Peyer's patch (tissue), 4 donors: ENCODE measurements around the gene TOM1L1. TPM values are rescaled to one million over a fixed set of nuclear protein-coding genes. Genes with fewer than 3 reads are reported as not detected.

Source experiments
- DNase-seq, 3 donors: peaks; one replicate each; pipeline ENCODE4 v3.0.0-alpha.2; 2017 to 2019
- H3K27ac ChIP-seq, 4 donors: fragments of 200-600 bp; sonication (generic); one replicate each; pipeline ENCODE4 v1.5.1; 2016 to 2019
- H3K27me3 ChIP-seq, 2 donors: fragments of 200-600 bp; sonication (generic); one replicate each; pipeline ENCODE4 v1.5.1; 2019
- H3K36me3 ChIP-seq, 3 donors: fragments of 200-600 bp; sonication (generic); one replicate each; pipeline ENCODE4 v1.5.1; 2016 to 2019
- H3K4me1 ChIP-seq, 4 donors: fragments of 200-600 bp; sonication (generic); one replicate each; pipeline ENCODE4 v1.5.1; 2016 to 2019
- H3K4me3 ChIP-seq, 4 donors: fragments of 200-600 bp; sonication (generic); 1 replicate in 3 of 4; 2 replicates in 1 of 4; pipeline ENCODE4 v1.5.1; 2016 to 2019; ENCODE audit warnings: mild to moderate bottlenecking in 1 of 4
- H3K9me3 ChIP-seq, 4 donors: fragments of 200-600 bp; sonication (generic); one replicate each; pipeline ENCODE4 v1.5.1; 2016 to 2019; ENCODE audit warnings: mild to moderate bottlenecking in 1 of 4
- POLR2A ChIP-seq, 2 donors: fragments of 450-650 bp; IDR thresholded peaks; one replicate each; pipeline ENCODE4 v1.5.1; 2017; ENCODE audit warnings: antibody characterized with exemption in 2 of 2, mild to moderate bottlenecking in 2 of 2, moderate library complexity in 2 of 2
- total RNA-seq, 4 donors: library from RNA; depleted of rRNA; stranded (reverse); fragments of >200 nt; gene quantifications; one replicate each; pipeline ENCODE4 v1.1.0, GENCODE V29; 2016
- TF ChIP-seq, protein P1 (sequence below), 6 experiments: fragments of 450-650 bp in 4 of 6; fragments of 200-600 bp in 2 of 6; sonication (generic) in 1 of 6; IDR thresholded peaks; one replicate each; pipeline ENCODE4 v1.5.1; 2017 to 2019; ENCODE audit warnings: antibody characterized with exemption in 6 of 6, mild to moderate bottlenecking in 3 of 6, moderate library complexity in 1 of 6

Gene TOM1L1
- total RNA-seq, 4 donors from 2014 or later, result 35.5 to 108 (median 87.8) TPM

DNA sequence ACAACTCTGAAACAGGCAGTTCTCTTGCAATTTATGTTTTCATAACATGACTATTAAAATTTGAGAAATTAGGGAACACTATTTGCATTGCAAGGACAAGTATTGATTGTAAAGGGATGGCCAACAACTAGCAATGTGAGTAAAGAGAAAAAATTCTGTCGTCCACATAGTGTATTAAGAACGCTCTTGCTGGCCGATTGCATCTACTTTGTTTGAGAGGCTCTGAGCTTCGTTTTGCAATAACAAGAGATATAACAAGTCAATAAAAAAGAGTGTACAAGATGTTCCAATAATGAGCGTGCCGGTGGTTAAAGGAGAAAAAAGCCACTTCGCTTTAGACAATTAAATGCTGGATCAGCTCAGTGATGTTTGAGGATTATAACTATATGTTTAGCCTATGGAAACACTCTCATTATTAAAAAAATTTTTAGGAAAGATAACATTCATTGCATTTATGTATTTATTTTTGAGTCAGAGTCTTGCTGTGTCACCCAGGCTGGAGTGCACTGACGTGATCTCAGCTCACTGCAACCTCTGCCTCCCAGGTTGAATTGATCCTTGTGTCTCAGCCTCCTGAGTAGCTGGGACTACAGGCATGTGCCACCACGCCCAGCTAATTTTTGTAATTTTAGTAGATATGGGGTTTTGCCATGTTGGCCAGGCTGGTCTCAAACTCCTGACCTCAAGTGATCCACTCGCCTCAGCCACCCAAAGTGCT, 19.2 kb upstream of the TOM1L1 start:
- no peak for DNase-seq
- no peaks in the 10 kb centered on the region for H3K27me3 ChIP-seq
- TF ChIP-seq POLR2A (IDR thresholded peaks at IDR 0.05), result no peak
- TF ChIP-seq, protein P1, sequence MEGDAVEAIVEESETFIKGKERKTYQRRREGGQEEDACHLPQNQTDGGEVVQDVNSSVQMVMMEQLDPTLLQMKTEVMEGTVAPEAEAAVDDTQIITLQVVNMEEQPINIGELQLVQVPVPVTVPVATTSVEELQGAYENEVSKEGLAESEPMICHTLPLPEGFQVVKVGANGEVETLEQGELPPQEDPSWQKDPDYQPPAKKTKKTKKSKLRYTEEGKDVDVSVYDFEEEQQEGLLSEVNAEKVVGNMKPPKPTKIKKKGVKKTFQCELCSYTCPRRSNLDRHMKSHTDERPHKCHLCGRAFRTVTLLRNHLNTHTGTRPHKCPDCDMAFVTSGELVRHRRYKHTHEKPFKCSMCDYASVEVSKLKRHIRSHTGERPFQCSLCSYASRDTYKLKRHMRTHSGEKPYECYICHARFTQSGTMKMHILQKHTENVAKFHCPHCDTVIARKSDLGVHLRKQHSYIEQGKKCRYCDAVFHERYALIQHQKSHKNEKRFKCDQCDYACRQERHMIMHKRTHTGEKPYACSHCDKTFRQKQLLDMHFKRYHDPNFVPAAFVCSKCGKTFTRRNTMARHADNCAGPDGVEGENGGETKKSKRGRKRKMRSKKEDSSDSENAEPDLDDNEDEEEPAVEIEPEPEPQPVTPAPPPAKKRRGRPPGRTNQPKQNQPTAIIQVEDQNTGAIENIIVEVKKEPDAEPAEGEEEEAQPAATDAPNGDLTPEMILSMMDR (IDR thresholded peaks at IDR 0.05), result no peak
- H3K4me3 ChIP-seq, result no peak overlapping the region
- no peak overlapping the region for H3K27ac ChIP-seq
- H3K36me3 ChIP-seq, result no peaks in the 10 kb centered on the region
- H3K9me3 ChIP-seq, result no peaks in the 10 kb centered on the region
- no peaks in the 10 kb centered on the region for H3K4me1 ChIP-seq

DNA sequence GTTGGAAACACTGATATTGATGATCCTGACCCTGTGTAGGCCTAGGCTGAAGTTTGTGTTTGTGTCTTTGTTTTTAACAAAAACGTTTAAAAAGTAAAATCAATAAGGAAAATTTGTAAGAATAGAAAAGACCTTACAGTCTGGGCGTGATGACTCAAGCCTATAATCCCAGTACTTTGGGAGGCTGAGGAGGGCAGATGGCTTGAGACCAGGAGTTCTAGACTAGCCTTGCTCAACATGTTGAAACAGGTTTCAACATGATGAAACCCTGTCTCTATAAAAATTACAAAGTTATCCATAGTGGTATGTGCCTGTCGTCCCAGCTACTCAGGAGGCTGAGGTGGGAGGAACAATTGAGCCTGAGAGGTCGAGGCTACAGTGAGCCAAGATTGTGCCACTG, 18.3 kb upstream of the TOM1L1 start:
- Histone ChIP-seq H3K4me1 (no peaks in the 10 kb centered on the region), H3K36me3 (no peaks in the 10 kb centered on the region), H3K27ac (no peak overlapping the region), H3K9me3 (no peaks in the 10 kb centered on the region), H3K4me3 (no peak overlapping the region), H3K27me3 (no peaks in the 10 kb centered on the region)
- no peak for TF ChIP-seq POLR2A (IDR thresholded peaks at IDR 0.05)
- TF ChIP-seq, protein P1 (IDR thresholded peaks at IDR 0.05), result no peak
- DNase-seq, result no peak

DNA sequence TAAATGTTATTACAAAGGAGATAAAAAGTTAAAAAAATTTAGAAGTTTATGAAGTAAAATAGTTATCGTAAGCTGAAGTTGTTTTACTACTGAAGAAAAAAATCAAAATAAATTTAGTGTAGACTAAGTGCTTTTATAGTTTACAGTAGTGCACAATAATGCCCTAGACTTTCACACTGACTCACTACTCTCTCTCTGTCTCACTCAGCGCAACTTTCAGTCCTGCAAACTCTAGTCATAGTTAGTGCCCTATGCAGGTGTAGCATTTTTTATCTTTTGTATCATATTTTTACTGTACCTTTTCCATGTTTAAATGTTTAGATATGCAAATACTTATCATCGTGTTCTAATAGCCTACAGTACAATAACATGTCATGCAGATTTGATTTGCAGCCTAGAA, 17.7 kb upstream of the TOM1L1 start:
- TF ChIP-seq POLR2A (IDR thresholded peaks at IDR 0.05), result no peak
- TF ChIP-seq, protein P1 (IDR thresholded peaks at IDR 0.05), result no peak

DNA sequence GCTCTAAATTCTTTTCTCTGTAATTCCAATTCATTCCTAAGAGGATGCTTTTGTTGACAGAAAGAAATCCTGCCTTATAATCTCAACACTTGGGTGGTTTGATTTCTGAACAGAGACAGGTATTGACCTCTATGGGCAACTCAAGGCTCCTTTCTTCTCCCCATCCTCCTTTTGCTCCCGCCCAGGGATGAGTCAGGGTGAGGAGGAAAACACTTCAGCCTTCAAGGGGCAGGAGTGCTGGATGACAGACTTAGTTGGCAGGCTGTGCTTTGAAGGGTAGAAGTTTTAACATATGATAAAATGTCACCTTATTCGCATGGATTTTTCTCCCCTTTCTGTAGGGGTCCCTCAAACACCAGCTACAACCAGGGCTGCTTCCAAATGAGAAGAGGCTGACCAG, 16.7 kb upstream of the TOM1L1 start:
- Histone ChIP-seq H3K27ac (no peak overlapping the region), H3K9me3 (no peaks in the 10 kb centered on the region), H3K4me3 (no peak overlapping the region), H3K36me3 (no peaks in the 10 kb centered on the region), H3K27me3 (no peaks in the 10 kb centered on the region), H3K4me1 (no peaks in the 10 kb centered on the region)
- no peak for DNase-seq
- TF ChIP-seq, protein P1 (IDR thresholded peaks at IDR 0.05), result no peak
- TF ChIP-seq POLR2A (IDR thresholded peaks at IDR 0.05), result no peak

More for the DNA sequence above, 17.7 kb upstream of the TOM1L1 start:
- H3K4me1 ChIP-seq, result no peaks in the 10 kb centered on the region
- H3K36me3 ChIP-seq, result no peaks in the 10 kb centered on the region
- H3K27ac ChIP-seq, result no peak overlapping the region
- no peak for DNase-seq
- H3K9me3 ChIP-seq, result no peaks in the 10 kb centered on the region
- no peaks in the 10 kb centered on the region for H3K27me3 ChIP-seq
- no peak overlapping the region for H3K4me3 ChIP-seq

DNA sequence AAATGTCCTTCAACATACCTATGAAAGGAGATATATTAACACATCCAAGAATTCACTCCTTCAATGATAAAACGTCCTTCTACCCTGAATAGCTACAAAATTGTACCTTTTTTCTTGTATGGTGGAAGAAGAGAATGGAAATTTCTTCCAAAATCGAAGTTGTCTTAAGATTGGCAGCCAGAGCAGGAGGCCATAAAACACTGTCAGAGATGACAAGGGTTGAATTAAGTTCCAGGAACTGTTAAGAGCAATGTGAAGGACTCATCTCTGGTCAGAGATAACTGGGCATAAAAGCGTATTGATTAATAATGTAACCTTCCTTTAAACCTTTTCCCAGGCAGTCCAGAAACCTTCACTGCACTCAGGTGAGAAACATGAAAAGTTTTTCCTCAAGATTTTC, 12.9 kb upstream of the TOM1L1 start:
- Histone ChIP-seq H3K4me1 (no peaks in the 10 kb centered on the region), H3K27ac (no peak overlapping the region), H3K36me3 (no peaks in the 10 kb centered on the region), H3K9me3 (no peaks in the 10 kb centered on the region), H3K27me3 (no peaks in the 10 kb centered on the region), H3K4me3 (no peak overlapping the region)
- DNase-seq, result no peak
- no peak for TF ChIP-seq POLR2A (IDR thresholded peaks at IDR 0.05)
- TF ChIP-seq, protein P1 (IDR thresholded peaks at IDR 0.05), result no peak
